Panc1 (cell line): ENCODE measurements around the gene TTC28. TPM values are rescaled to one million over a fixed set of nuclear protein-coding genes. Genes with fewer than 3 reads are reported as not detected.

Source experiments
- ATAC-seq: fragments of 200-7000 bp; cut with Tn5 transposase; 2 replicates; pipeline ENCODE4 v1.9.1; 2020; ENCODE audit warnings: mild to moderate bottlenecking, moderate library complexity
- BruUV-seq: library from RNA; stranded (reverse); fragments of 400-500 nt; replicated peaks from 2 replicates; lab custom pipeline; 2021; lab: Mats Ljungman, UMichigan
- CTCF ChIA-PET: fragments of 300-600 bp; sonication (Branson Sonifier 250); formaldehyde crosslinking; loops from one replicate; lab custom pipeline; 2022; ENCODE audit warnings: antibody characterized with exemption; lab: Charles Lee
- POLR2A ChIA-PET: fragments of 300-600 bp; sonication (Branson Sonifier 250); formaldehyde crosslinking; loops from one replicate; lab custom pipeline; 2022; ENCODE audit warnings: antibody characterized with exemption; lab: Charles Lee
- DNase-seq: peaks from one replicate; pipeline ENCODE4 v3.0.0-alpha.2; 2010; ENCODE audit warnings: low read depth, low spot score
- H3K27ac ChIP-seq: 2 replicates; pipeline ENCODE4 v1.5.1; 2011; ENCODE audit warnings: mild to moderate bottlenecking, low read length, inconsistent platforms
- H3K27me3 ChIP-seq: fragments of 200-500 bp; sonication (Bioruptor generic); 2 replicates; pipeline ENCODE4 v1.6.0; 2014; ENCODE audit warnings: low read length, inconsistent platforms; ENCODE audit not compliant: control insufficient read depth, insufficient read depth
- H3K36me3 ChIP-seq: fragments of 200-500 bp; sonication (Bioruptor generic); 2 replicates; pipeline ENCODE4 v1.5.1; 2014; ENCODE audit warnings: inconsistent platforms, mild to moderate bottlenecking, low read length, moderate library complexity; ENCODE audit not compliant: control insufficient read depth, insufficient read depth
- H3K4me1 ChIP-seq: 2 replicates; pipeline ENCODE4 v1.5.1; 2011; ENCODE audit warnings: inconsistent platforms, mild to moderate bottlenecking, low read length, moderate library complexity; ENCODE audit not compliant: control insufficient read depth, insufficient read depth
- H3K4me3 ChIP-seq, 2 experiments: 2 replicates each; pipeline ENCODE4 v1.5.1; 2011 to 2012; ENCODE audit warnings: low read depth in 2 of 2, low read length in 2 of 2, mild to moderate bottlenecking in 2 of 2, inconsistent platforms in 1 of 2, moderate library complexity in 1 of 2
- H3K9me3 ChIP-seq: fragments of 200-500 bp; sonication (Bioruptor generic); 2 replicates; pipeline ENCODE4 v1.5.1; 2014; ENCODE audit warnings: low read depth, mild to moderate bottlenecking, inconsistent platforms, low read length, moderate library complexity; ENCODE audit not compliant: control insufficient read depth, insufficient read depth
- POLR2AphosphoS5 ChIP-seq: IDR thresholded peaks from 2 replicates; pipeline ENCODE4 v1.6.1; 2012; ENCODE audit warnings: mild to moderate bottlenecking, low read depth, low read length, moderate library complexity
- SIN3A ChIP-seq: IDR thresholded peaks from 2 replicates; pipeline ENCODE4 v1.6.1; 2012; ENCODE audit warnings: low read depth, mild to moderate bottlenecking, low read length, moderate library complexity, borderline replicate concordance; ENCODE audit not compliant: insufficient read depth
- TCF7L2 ChIP-seq: IDR thresholded peaks from 2 replicates; pipeline ENCODE4 v1.6.1; 2011; ENCODE audit warnings: mild to moderate bottlenecking, low read depth, low read length, inconsistent platforms
- in situ Hi-C: cut with HindIII; loops from 2 replicates; pipeline ENCODE4 v1.10.0; 2016; ENCODE audit warnings: low sequenced_read_pairs, low pct_unique_long_range_greater_than_20kb
- intact Hi-C: fragments of 100-400 bp; cut with micrococcal nuclease; formaldehyde crosslinking; loops from one replicate; pipeline ENCODE4 v1.10.0; 2022; ENCODE audit not compliant: unreplicated experiment
- total RNA-seq: library from RNA; stranded (reverse); gene quantifications from one replicate; pipeline ENCODE4 v1.2.1, GENCODE V29; 2021; ENCODE audit not compliant: unreplicated experiment
- TF ChIP-seq, protein P1 (sequence below): fragments of 450-650 bp; IDR thresholded peaks from 2 replicates; pipeline ENCODE4 v1.5.1; 2017; ENCODE audit warnings: mild to moderate bottlenecking
- TF ChIP-seq, protein P2 (sequence below), 2 experiments: IDR thresholded peaks; 2 replicates each; pipeline ENCODE4 v1.6.1; 2011 to 2012; ENCODE audit warnings: low read depth in 2 of 2, control low read depth in 1 of 2, low read length in 1 of 2, mild to moderate bottlenecking in 1 of 2, moderate library complexity in 1 of 2; ENCODE audit not compliant: insufficient read depth in 1 of 2

Gene TTC28
- total RNA-seq, 1 experiment from 2014 or later: 24.8 TPM

DNA sequence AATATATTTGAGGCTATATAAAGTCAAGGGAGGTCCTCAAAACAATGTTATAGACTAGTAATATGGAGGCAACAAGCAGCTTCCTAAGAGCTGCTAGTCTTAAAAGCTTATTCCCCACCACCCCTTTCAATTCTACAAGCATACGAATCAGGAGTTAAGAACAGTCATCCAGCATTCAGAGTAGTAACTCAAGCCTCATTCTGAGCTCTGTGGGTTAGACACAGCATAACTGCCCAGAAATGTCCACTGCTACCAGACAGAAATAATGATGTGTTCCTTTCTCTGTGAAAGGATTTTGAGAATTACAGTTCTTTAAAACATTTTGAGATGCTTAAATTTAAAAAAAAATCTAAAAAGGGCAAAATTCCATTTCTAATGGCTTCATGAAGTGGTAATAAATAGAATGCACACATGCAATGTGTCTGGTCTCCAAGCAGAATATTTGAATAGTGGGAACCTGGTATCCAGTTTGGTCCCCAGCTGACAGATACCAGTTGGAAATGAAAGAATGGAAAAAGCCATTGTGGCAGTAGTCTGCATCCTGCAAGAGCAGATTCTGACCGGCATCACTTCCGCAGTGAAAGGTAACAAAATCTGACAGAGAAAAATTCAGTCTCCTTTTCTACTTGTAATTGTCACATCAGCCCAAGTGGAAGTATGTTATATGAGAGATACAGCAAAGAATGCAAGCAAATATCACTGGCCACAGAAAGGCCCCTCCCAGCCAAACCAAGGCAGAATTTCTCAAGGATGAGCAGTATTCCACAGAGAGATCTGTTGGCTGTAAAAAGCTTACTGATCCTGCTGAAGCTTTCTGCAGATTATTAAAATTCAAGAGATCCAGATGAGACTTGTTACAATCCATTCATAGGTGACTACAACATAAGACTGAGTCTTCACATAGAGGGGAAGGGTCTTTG lies 449.8 kb downstream of the TTC28 start:
- no peak for TF ChIP-seq TCF7L2
- Histone ChIP-seq H3K9me3 (no peaks in the 10 kb centered on the region), H3K36me3 (no peaks in the 10 kb centered on the region), H3K4me3 (no peak overlapping the region), H3K27ac (no peak overlapping the region), H3K27me3 (no peaks in the 10 kb centered on the region), H3K4me1 (peaks cover 5% of the 10 kb centered on the region; the same call in 1 of the 2 replicates)
- CTCF ChIA-PET: no interaction called here
- intact Hi-C loops: no loop called here
- in situ Hi-C loops: no loop called here
- no peak for DNase-seq
- BruUV-seq: no TSS peak
- no peak for ATAC-seq
- POLR2A ChIA-PET: interaction anchor here (0.6 kb wide), 1 partner anchor 155 kb away, joined by 9 read pairs; no protein-coding TSS in a partner anchor

DNA sequence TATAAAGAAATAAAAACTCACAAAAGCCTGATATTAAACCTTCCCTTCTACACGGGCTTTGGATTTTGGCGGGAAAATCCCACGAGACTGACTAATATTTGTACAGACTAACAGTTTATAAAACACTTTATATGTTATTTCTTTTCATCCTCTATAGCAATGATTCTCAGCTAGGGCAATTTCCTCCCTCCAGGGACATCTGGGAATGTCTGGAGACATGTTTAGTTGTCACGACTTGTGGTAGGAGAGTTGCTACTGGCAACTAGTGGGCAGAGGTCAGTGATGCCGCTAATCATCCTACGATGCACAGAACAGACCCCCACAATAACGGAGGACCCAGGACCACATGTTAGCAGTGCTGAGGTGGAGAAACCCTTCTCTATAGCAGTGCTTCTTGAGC lies 455.8 kb downstream of the TTC28 start:
- CTCF ChIA-PET: no interaction called here
- Histone ChIP-seq H3K27ac (no peak overlapping the region), H3K4me1 (no peaks in the 10 kb centered on the region), H3K36me3 (no peaks in the 10 kb centered on the region), H3K9me3 (no peaks in the 10 kb centered on the region), H3K4me3 (no peak overlapping the region), H3K27me3 (no peaks in the 10 kb centered on the region)
- POLR2A ChIA-PET: no interaction called here
- DNase-seq (no peak), ATAC-seq (no peak)
- TF ChIP-seq POLR2AphosphoS5: no peak
- TF ChIP-seq TCF7L2: no peak
- TF ChIP-seq, protein P1, sequence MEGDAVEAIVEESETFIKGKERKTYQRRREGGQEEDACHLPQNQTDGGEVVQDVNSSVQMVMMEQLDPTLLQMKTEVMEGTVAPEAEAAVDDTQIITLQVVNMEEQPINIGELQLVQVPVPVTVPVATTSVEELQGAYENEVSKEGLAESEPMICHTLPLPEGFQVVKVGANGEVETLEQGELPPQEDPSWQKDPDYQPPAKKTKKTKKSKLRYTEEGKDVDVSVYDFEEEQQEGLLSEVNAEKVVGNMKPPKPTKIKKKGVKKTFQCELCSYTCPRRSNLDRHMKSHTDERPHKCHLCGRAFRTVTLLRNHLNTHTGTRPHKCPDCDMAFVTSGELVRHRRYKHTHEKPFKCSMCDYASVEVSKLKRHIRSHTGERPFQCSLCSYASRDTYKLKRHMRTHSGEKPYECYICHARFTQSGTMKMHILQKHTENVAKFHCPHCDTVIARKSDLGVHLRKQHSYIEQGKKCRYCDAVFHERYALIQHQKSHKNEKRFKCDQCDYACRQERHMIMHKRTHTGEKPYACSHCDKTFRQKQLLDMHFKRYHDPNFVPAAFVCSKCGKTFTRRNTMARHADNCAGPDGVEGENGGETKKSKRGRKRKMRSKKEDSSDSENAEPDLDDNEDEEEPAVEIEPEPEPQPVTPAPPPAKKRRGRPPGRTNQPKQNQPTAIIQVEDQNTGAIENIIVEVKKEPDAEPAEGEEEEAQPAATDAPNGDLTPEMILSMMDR: no peak
- no peak for TF ChIP-seq SIN3A
- TF ChIP-seq, protein P2, sequence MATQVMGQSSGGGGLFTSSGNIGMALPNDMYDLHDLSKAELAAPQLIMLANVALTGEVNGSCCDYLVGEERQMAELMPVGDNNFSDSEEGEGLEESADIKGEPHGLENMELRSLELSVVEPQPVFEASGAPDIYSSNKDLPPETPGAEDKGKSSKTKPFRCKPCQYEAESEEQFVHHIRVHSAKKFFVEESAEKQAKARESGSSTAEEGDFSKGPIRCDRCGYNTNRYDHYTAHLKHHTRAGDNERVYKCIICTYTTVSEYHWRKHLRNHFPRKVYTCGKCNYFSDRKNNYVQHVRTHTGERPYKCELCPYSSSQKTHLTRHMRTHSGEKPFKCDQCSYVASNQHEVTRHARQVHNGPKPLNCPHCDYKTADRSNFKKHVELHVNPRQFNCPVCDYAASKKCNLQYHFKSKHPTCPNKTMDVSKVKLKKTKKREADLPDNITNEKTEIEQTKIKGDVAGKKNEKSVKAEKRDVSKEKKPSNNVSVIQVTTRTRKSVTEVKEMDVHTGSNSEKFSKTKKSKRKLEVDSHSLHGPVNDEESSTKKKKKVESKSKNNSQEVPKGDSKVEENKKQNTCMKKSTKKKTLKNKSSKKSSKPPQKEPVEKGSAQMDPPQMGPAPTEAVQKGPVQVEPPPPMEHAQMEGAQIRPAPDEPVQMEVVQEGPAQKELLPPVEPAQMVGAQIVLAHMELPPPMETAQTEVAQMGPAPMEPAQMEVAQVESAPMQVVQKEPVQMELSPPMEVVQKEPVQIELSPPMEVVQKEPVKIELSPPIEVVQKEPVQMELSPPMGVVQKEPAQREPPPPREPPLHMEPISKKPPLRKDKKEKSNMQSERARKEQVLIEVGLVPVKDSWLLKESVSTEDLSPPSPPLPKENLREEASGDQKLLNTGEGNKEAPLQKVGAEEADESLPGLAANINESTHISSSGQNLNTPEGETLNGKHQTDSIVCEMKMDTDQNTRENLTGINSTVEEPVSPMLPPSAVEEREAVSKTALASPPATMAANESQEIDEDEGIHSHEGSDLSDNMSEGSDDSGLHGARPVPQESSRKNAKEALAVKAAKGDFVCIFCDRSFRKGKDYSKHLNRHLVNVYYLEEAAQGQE (IDR thresholded peaks at IDR 0.05; ENCODE audit: insufficient read depth in 1 of 2, low read depth in 2 of 2, low read length in 1 of 2): no peak
- no TSS peak for BruUV-seq
- intact Hi-C loops: no loop called here
- in situ Hi-C loops: no loop called here
